HG02763 (cell line): Measurements from ENCODE around the gene WDR20.

Experiments
- ATAC-seq: cut with Tn5 transposase; IDR thresholded peaks from one replicate; pipeline ENCODE4 v1.9.1; 2021; ENCODE audit warnings: mild to moderate bottlenecking, moderate library complexity; ENCODE audit not compliant: unreplicated experiment

The WDR20 gene

GRCh38 chr14:102215576-102216250 lies 76.0 kb downstream of the WDR20 start:
- ATAC-seq: no peak

GRCh38 chr14:102217399-102217798 lies 77.7 kb downstream of the WDR20 start:
- ATAC-seq: no peak

GRCh38 chr14:102217987-102218421 lies 78.3 kb downstream of the WDR20 start:
- ATAC-seq: no peak

- ATAC-seq: no peak
Observed at GRCh38 chr14:102218688-102219087, 79.0 kb downstream of the WDR20 start.

DNA sequence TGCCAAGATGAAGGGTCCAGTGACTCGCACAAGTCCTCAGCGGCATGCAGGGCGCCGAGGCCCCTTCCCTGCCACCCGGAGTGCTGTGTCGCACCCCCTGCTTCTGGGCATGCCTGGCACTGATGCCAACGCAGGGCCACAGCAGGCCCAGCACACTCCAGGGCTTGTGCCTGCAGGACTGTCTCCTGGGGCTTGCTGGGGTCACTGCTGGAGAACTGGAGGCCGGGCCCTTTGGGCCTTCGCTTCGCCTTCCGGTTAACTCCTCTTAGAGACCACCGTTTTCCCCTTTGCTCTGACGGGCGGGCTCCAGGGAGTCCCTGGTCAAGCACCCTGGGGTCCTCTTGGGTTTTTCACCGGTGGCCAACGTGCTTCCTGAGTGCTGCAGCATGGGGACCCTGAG lies 79.6 kb downstream of the WDR20 start:
- ATAC-seq: no peak

DNA sequence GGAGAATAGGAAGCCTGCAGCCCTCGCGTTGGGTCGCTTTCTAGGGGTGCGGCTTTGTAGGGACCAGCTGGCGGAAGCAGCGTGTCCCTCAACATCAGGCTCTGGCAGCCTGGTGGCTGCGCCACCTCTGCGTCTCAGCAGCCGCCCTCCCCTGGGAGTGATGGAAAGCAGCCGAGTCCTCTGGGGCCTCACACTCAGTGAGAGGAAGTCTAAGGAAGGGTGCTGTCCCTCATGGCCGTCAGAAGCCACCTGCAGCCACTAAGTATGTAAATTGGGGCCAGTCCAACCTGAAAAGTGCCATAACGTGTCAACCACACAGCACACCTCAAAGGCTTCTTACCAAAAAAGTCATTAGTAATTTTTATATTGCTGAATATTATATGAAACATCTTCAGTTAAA lies 80.3 kb downstream of the WDR20 start:
- ATAC-seq: peak; percentile 87

DNA sequence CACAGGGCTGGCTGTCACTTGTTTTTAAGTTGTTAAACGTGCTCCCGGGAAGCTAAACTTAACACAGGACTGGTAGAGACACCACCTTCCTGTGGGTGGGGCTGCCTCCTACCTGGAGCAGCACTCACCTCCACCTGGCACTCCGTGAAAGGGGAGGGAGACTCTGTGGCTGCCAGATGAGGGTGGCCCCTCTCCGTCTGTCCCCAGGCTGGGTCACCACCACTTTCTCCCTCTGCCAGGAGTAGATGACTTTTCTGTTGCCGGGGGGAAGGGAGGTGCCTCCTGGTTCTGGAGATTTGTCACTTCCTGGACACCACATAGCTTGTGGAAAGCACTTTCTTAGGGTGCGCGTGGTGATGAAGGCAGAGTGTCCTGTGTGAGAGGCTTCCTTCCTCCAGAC lies 81.3 kb downstream of the WDR20 start:
- no peak for ATAC-seq

DNA sequence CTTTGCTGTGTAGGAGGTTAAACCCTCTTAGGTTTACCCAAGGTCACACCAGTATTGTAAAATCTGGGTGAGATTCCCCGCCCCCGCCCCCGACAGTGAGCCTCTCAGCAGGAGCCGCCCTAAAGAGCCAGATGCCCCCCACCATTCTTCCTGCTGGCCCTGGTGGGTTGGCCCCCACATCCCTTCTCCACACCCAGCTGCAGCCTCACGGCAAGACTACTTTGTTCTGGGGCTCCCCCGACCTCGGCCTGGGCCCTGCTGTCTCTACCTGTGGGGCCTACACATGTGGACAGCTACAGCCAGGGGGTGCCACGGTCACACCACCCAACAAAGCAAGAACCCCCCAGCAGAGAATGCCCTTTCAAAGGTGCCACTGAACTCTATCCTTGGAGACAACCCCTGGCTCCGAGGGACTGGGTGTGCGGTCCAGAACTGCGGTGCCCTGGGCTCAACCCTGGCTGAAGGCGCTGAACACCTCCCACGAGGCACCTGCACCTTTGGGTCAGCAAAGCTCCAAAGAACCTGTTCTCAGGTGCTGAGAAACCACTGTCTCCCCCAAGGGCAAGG lies 82.4 kb downstream of the WDR20 start:
- no peak for ATAC-seq

GRCh38 chr14:102222751-102223150 lies 83.1 kb downstream of the WDR20 start:
- ATAC-seq: no peak

DNA sequence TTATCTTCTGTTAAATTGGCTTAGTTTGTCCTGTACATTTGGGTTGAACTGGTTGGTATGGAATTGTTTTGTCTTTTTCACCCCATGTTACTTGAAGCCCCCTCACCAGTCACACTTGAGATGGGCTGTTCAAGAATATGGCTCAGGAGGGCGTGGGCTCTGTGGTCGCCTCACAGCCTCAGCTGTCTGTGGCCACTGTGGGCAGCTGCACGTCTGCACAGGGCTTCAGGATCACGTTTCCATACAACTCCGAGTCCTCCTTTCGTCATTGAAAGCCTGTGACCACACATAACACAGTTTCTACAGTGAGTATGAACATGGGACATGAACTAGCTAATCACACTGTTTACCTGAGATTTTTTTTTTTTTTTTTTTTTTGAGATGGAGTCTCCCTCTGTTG lies 84.0 kb downstream of the WDR20 start:
- ATAC-seq: no peak

DNA sequence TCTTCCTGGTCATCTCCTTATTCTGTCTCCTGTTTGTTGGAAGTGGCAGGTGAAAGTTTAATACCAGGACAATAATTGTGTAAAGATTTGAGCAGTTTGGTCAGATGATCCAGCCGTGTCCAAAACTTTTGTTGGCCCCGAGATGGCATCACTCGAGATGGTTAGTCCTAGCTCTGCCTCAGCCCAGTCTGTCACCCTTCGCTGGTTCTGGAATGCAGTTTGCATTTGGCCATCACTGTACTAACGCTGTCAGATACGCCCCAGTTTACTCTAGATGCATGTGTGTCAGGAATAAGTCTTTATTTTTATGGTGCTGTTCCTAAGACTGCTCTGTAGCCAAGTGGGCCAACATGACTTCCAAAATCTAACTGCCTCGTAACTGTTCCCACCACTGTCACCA lies 85.7 kb downstream of the WDR20 start:
- no peak for ATAC-seq

DNA sequence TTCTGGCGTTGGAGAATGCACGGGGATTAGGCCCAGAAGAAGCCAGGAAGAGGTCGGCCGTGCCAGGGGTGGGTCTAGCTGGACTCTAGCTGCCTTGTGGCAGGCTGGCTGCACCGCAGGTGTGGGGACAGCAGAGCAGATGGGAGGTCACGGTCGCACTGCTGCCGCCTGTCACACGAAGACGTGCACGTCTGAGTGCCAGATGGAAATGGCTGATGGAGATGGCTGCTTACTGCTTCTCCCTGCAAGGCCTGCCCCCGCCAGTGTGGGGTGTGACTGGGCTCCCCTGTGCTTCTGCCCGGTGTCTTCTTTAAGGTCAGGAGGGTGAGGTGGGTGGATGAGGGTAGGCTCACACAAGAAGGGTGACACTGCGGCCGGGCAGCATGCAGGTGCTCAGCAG lies 86.2 kb downstream of the WDR20 start:
- no peak for ATAC-seq

GRCh38 chr14:102226356-102227125 lies 86.8 kb downstream of the WDR20 start:
- ATAC-seq: no peak

- ATAC-seq: no peak
Observed at GRCh38 chr14:102227184-102227964, 87.7 kb downstream of the WDR20 start.

DNA sequence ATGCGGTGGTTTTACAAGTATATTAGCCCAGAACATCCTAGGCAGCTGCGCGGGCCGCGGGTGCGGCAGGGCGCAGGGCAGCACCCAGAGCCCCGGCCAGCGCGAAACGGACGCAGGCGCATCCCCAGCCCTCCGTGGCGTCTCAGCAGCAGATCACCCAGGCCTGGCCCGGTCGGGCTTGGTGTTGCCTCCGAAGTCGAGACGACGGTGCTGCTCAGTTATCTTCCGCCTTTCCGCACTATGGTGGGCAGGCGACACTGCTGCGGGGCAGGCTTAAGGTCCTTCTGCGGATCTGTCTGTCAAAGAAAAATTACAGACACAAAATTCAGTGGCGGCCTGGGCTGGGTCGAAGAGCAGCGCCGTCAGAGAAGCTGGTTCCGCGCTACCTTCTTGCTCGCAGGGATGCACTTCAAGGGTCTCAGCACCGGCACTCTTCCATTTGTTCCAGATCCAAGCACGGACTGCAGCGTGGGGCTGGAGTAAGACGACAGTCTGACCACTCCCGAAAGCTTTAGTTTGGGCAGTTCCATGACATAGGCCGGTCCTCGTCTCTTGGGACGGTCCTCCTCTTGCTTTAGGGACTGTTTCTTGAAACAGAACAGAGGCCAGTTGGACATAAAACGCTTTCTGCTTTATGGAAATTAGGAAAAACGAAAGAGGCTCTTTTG lies 89.5 kb downstream of the WDR20 start:
- ATAC-seq: no peak

- no peak for ATAC-seq
Observed at GRCh38 chr14:102229739-102230092, 90.0 kb downstream of the WDR20 start.

GRCh38 chr14:102230481-102231210 lies 90.9 kb downstream of the WDR20 start:
- no peak for ATAC-seq

DNA sequence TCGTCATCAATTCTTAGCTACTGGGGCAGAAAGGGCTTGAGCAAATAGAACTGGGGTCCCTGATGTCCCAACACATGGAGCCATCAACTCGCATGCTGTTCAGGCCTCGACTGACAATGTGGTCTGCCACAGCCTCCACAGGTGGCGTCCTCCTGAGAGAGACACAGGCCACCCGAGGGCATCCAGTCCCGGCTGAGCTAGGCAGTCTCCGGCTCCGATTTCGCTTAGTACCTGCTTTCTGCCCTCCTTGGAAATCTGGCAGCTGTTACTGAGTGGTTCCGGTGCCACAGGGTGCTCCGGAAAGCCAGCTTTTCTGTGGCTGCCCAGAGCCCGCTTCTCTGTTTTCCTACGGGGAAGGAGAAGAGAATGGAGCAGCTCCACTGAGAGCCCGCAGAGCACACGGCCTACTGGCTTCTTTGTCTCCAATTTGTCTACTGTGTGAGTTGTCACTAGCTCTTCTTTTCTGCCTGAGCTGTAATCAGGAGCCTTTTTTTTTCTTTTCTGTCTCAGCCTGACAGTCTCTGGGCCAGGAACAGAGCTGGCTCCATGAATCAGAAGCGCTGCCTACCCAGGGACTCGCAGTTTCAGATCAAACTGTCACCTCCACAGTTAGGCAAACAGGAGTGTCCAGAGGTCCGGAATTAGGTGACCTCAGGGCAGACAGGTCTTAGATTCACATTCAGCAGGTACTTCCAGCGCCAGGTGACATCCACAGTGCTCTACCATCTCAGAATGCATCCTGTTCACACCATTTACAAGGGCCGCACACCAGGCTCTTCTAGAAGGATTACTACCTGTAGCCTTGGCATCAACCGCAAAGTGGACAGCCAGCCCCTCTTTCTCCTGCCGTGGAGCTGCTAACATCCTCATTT lies 92.0 kb downstream of the WDR20 start:
- no peak for ATAC-seq

DNA sequence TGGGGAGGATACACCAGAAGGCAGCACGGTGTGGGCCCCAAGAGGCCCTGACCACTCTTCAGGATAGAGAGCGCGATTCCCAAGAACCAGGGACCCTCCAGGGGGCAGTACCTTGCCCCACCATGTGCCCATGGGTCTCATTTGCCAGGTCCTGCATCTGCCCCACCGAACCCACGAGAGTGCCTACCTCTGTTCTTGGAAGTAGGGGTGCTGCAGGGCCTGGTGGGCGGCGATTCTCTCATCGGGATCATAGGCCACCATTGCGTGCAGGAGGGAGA lies 92.6 kb downstream of the WDR20 start:
- no peak for ATAC-seq

DNA sequence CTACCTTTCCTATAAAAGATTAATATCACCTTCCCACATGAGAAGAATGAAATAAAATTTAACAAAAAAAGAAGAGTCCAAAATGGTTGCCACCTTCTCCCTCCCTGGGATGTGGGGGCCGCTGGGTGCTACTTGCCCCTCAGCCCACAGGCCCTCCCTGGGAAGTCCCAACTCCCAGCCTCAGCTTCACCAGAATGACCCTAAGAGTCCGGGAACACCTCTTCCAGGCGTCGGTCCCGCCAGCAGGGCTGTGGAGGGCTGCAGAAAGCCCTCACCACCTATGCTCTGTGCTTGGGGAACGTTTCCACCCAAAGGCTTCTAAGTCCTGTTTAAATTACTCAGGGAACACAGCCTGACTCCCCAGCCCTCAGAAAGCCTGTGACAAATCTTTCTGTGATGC lies 93.4 kb downstream of the WDR20 start:
- ATAC-seq: no peak
